ENCODE results near the gene MGST2. TPM values are rescaled to one million over a fixed set of nuclear protein-coding genes. Genes with fewer than 3 reads are reported as not detected.

Gene MGST2
- total RNA-seq, 2 donors from 2014 or later = 101 to 135 TPM

GRCh38 chr4:139672215-139672614 lies 6.6 kb downstream of the MGST2 start:
- no peaks in the 10 kb centered on the region for H3K27me3 ChIP-seq (replicated peaks; ENCODE audit: insufficient read depth)
- no peaks in the 10 kb centered on the region for H3K9me3 ChIP-seq
- H3K4me1 ChIP-seq (replicated peaks) = peaks cover 8% of the 10 kb centered on the region
- H3K27ac ChIP-seq = no peak overlapping the region
- DNase-seq (ENCODE audit: low spot score) = no peak
- intact Hi-C loops (cut with DNase I) = no loop called here
- TF ChIP-seq POLR2AphosphoS5 (IDR thresholded peaks at IDR 0.05) = no peak
- no peak for TF ChIP-seq POLR2A (IDR thresholded peaks at IDR 0.05)
- TF ChIP-seq CTCF (IDR thresholded peaks at IDR 0.05) = no peak
- 94% methylated on average over 2 of the region's 2 CpGs for WGBS
- H3K36me3 ChIP-seq = no peaks in the 10 kb centered on the region
- no peak overlapping the region for H3K4me3 ChIP-seq

- Histone ChIP-seq H3K36me3 (no peaks in the 10 kb centered on the region), H3K4me1 (replicated peaks) (peaks cover 8% of the 10 kb centered on the region), H3K27ac (no peak overlapping the region), H3K9me3 (no peaks in the 10 kb centered on the region), H3K27me3 (replicated peaks; ENCODE audit: insufficient read depth) (no peaks in the 10 kb centered on the region), H3K4me3 (no peak overlapping the region)
- DNase-seq (ENCODE audit: low spot score) = no peak
- intact Hi-C loops (cut with DNase I) = no loop called here
- WGBS = 95% methylated on average over 4 of the region's 4 CpGs
- TF ChIP-seq POLR2AphosphoS5 (IDR thresholded peaks at IDR 0.05) (no peak), POLR2A (IDR thresholded peaks at IDR 0.05) (no peak), CTCF (IDR thresholded peaks at IDR 0.05) (no peak)
Observed at GRCh38 chr4:139672732-139673131, 7.1 kb downstream of the MGST2 start.

GRCh38 chr4:139674875-139675550 lies 9.4 kb downstream of the MGST2 start:
- no peak overlapping the region for H3K4me3 ChIP-seq
- H3K27me3 ChIP-seq (replicated peaks; ENCODE audit: insufficient read depth) = no peaks in the 10 kb centered on the region
- no peaks in the 10 kb centered on the region for H3K36me3 ChIP-seq
- H3K4me1 ChIP-seq (replicated peaks) = peaks cover 5% of the 10 kb centered on the region
- no peak overlapping the region for H3K27ac ChIP-seq
- intact Hi-C loops (cut with DNase I) = no loop called here
- WGBS = 86% methylated on average over 10 of the region's 10 CpGs
- DNase-seq (ENCODE audit: low spot score) = no peak
- no peak for TF ChIP-seq POLR2A (IDR thresholded peaks at IDR 0.05)
- TF ChIP-seq POLR2AphosphoS5 (IDR thresholded peaks at IDR 0.05) = no peak
- no peak for TF ChIP-seq CTCF (IDR thresholded peaks at IDR 0.05)
- no peaks in the 10 kb centered on the region for H3K9me3 ChIP-seq

GRCh38 chr4:139675651-139676050 lies 10.0 kb downstream of the MGST2 start:
- H3K36me3 ChIP-seq = no peaks in the 10 kb centered on the region

More at GRCh38 chr4:139675651-139676050, 10.0 kb downstream of the MGST2 start:
- Histone ChIP-seq H3K4me1 (replicated peaks) (peaks cover 5% of the 10 kb centered on the region), H3K27ac (no peak overlapping the region), H3K9me3 (no peaks in the 10 kb centered on the region), H3K4me3 (no peak overlapping the region), H3K27me3 (replicated peaks; ENCODE audit: insufficient read depth) (no peaks in the 10 kb centered on the region)
- DNase-seq (ENCODE audit: low spot score) = no peak
- TF ChIP-seq CTCF (IDR thresholded peaks at IDR 0.05) = no peak
- no peak for TF ChIP-seq POLR2AphosphoS5 (IDR thresholded peaks at IDR 0.05)
- no peak for TF ChIP-seq POLR2A (IDR thresholded peaks at IDR 0.05)
- intact Hi-C loops (cut with DNase I) = no loop called here
- WGBS = 97% methylated on average over 9 of the region's 9 CpGs

Measured in prostate gland (tissue), 2 donors.